Endothelial cell (in vitro differentiated cells): ENCODE data around the gene KIAA0513. TPM values are rescaled to one million over a fixed set of nuclear protein-coding genes. Genes with fewer than 3 reads are reported as not detected.

ENCODE experiments used
- DNase-seq: peaks from one replicate; pipeline ENCODE4 v3.0.0; 2021; ENCODE audit warnings: low spot score
- H3K27ac Mint-ChIP-seq: one replicate; pipeline ENCODE4 v1.8.0; 2021; ENCODE audit warnings: mixed read lengths, inconsistent platforms; ENCODE audit not compliant: unreplicated experiment
- H3K27me3 Mint-ChIP-seq: one replicate; pipeline ENCODE4 v1.8.0; 2021; ENCODE audit warnings: mild to moderate bottlenecking, moderate library complexity, mixed read lengths, inconsistent platforms; ENCODE audit not compliant: unreplicated experiment
- H3K36me3 Mint-ChIP-seq: one replicate; pipeline ENCODE4 v1.8.0; 2021; ENCODE audit warnings: mild to moderate bottlenecking, low read depth, mixed read lengths, inconsistent platforms; ENCODE audit not compliant: unreplicated experiment
- H3K4me1 Mint-ChIP-seq: one replicate; pipeline ENCODE4 v1.8.0; 2021; ENCODE audit warnings: mild to moderate bottlenecking, mixed read lengths, inconsistent platforms; ENCODE audit not compliant: unreplicated experiment
- H3K4me3 Mint-ChIP-seq: one replicate; pipeline ENCODE4 v1.8.0; 2021; ENCODE audit warnings: mild to moderate bottlenecking, mixed read lengths, inconsistent platforms; ENCODE audit not compliant: unreplicated experiment
- H3K9me3 Mint-ChIP-seq: one replicate; pipeline ENCODE4 v1.8.0; 2021; ENCODE audit warnings: mixed read lengths, inconsistent platforms; ENCODE audit not compliant: unreplicated experiment
- total RNA-seq: library from RNA; stranded (reverse); fragmentation: NEBNext Ultra II Directional; extraction: Animal tissue kit (Norgen Biotek cat#: 25700); gene quantifications from one replicate; pipeline ENCODE4 v1.2.1, GENCODE V29; 2021; ENCODE audit not compliant: unreplicated experiment
- TF ChIP-seq, protein P1 (sequence below): fragments of 200-600 bp; sonication (generic); IDR thresholded peaks from one replicate; pipeline ENCODE4 v1.5.0; 2021; ENCODE audit warnings: antibody characterized with exemption; ENCODE audit not compliant: unreplicated experiment

The KIAA0513 gene
- total RNA-seq, 1 donor from 2014 or later: 5.5 TPM

GRCh38 chr16:85004587-85005205 is 22.9 kb upstream of the KIAA0513 start:
- H3K4me3 Mint-ChIP-seq: no peak overlapping the region
- H3K27me3 Mint-ChIP-seq: peaks cover 3% of the 10 kb centered on the region
- no peaks in the 10 kb centered on the region for H3K36me3 Mint-ChIP-seq
- no peaks in the 10 kb centered on the region for H3K9me3 Mint-ChIP-seq
- TF ChIP-seq, protein P1, sequence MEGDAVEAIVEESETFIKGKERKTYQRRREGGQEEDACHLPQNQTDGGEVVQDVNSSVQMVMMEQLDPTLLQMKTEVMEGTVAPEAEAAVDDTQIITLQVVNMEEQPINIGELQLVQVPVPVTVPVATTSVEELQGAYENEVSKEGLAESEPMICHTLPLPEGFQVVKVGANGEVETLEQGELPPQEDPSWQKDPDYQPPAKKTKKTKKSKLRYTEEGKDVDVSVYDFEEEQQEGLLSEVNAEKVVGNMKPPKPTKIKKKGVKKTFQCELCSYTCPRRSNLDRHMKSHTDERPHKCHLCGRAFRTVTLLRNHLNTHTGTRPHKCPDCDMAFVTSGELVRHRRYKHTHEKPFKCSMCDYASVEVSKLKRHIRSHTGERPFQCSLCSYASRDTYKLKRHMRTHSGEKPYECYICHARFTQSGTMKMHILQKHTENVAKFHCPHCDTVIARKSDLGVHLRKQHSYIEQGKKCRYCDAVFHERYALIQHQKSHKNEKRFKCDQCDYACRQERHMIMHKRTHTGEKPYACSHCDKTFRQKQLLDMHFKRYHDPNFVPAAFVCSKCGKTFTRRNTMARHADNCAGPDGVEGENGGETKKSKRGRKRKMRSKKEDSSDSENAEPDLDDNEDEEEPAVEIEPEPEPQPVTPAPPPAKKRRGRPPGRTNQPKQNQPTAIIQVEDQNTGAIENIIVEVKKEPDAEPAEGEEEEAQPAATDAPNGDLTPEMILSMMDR: no peak
- peaks cover 34% of the 10 kb centered on the region for H3K4me1 Mint-ChIP-seq
- no peak overlapping the region for H3K27ac Mint-ChIP-seq
- DNase-seq: no peak

GRCh38 chr16:85005285-85006069 is 22.1 kb upstream of the KIAA0513 start:
- Mint-ChIP-seq H3K27ac (peak overlapping the region; percentile 22), H3K36me3 (no peaks in the 10 kb centered on the region), H3K27me3 (peaks cover 5% of the 10 kb centered on the region), H3K4me3 (no peak overlapping the region), H3K4me1 (peaks cover 39% of the 10 kb centered on the region), H3K9me3 (no peaks in the 10 kb centered on the region)
- TF ChIP-seq, protein P1: no peak
- DNase-seq: no peak

DNA sequence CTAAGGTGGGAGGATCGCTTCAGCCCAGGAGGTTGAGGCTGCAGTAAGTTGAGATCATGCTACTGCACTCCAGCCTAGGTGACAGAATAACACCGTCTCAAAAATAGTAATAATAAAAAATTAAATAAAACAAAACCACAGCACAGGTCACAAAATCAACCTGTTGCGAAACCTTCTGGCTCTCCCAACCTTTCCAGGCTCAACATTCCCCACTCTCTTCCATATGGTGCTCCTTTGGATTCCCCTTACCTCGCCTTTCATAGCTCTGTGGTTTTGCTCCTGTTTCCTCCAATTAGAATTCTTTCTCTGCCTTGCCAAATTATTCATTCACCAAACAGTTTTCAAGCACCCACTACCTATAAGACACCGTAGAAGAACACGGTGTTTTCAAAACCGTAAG is 21.0 kb upstream of the KIAA0513 start:
- no peak for DNase-seq
- no peak overlapping the region for H3K4me3 Mint-ChIP-seq
- H3K4me1 Mint-ChIP-seq: peaks cover 43% of the 10 kb centered on the region
- no peaks in the 10 kb centered on the region for H3K9me3 Mint-ChIP-seq
- H3K27ac Mint-ChIP-seq: no peak overlapping the region
- H3K36me3 Mint-ChIP-seq: no peaks in the 10 kb centered on the region
- TF ChIP-seq, protein P1: no peak
- peaks cover 10% of the 10 kb centered on the region for H3K27me3 Mint-ChIP-seq

GRCh38 chr16:85007496-85008214 is 19.9 kb upstream of the KIAA0513 start:
- DNase-seq: no peak
- Mint-ChIP-seq H3K36me3 (no peaks in the 10 kb centered on the region), H3K4me1 (peaks cover 39% of the 10 kb centered on the region), H3K27ac (no peak overlapping the region), H3K9me3 (no peaks in the 10 kb centered on the region), H3K4me3 (no peak overlapping the region), H3K27me3 (peaks cover 10% of the 10 kb centered on the region)
- TF ChIP-seq, protein P1: no peak
